ENCODE results near the gene SRMS.

SRMS gene

DNA sequence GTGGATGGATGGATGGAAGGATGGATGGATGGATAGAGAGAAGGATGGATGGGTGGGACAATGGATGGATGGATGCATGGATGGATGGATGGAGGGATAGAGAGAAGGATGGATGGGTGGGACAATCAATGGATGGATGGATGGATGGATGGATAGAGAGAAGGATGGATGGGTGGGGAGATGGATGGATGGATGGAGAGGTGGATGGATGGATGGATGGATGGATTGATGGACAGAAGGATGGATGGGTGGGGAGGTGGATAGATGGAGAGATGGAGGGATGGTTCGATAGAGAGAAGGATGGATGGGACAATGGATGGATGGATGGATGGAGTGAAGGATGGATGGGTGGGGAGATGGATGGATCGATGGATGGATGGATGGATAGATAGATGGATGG, 55.0 kb downstream of the SRMS start:
- DNase-seq (ENCODE audit: low read depth in 1 of 2, low spot score in 1 of 2) = no peak

- no peak for DNase-seq (ENCODE audit: low read depth in 1 of 2, low spot score in 1 of 2)
These were observed 55.8 kb downstream of the SRMS start for GRCh38 chr20:63491635-63492230.

DNA sequence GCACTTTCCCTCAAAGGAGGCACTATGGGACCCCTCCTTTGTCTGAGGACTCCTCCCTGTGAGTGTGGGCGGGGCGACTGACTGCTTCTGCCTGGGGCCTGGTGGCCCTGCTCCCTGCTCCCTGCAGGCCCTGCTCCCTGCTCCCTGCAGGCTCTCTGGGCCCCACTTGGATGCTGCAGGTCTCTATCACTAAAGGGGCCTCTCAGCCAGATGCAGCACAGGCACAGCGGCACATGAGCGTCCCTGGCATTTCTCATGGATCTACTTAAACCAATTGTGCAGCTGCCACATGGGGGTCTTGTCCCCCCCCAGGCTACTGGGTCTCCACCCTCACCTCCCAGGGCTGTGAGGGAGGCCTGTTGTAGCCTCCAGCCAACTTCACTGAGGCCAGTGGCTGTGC, 56.5 kb downstream of the SRMS start:
- no peak for DNase-seq (ENCODE audit: low read depth in 1 of 2, low spot score in 1 of 2)
